Measurements from ENCODE around the gene AP1M2.
"Not testable (repeated sequence)": the region's sequence is repeated elsewhere in the genome, so short reads cannot be mapped to it uniquely, and the experiment has no call there.

AP1M2 gene

GRCh38 chr19:10552510-10553053 is 34.5 kb downstream of the AP1M2 start:
- Histone ChIP-seq H3K4me3 (ENCODE audit: low read depth, low read length) (no peak overlapping the region), H3K9me3 (ENCODE audit: control insufficient read depth, insufficient read depth, low read depth, low read length) (no peaks in the 10 kb centered on the region), H3K27ac (ENCODE audit: extremely low read depth, low read depth, low read length) (no peak overlapping the region), H3K36me3 (ENCODE audit: control insufficient read depth in 2 of 2, insufficient read depth in 1 of 2, low read length in 2 of 2) (peaks cover 24 to 87% of the 10 kb centered on the region in 2 experiments; a peak in 2 of 3 replicates), H3K4me1 (ENCODE audit: control insufficient read depth, insufficient read depth, low read length) (no peaks in the 10 kb centered on the region)
- peak; percentile 30; the same call in 1 of the 2 replicates for TF ChIP-seq ZNF664 (tag by site-specific recombination; IDR thresholded peaks at IDR 0.05)
- no peak for TF ChIP-seq TCF7L2 (IDR thresholded peaks at IDR 0.05; ENCODE audit: borderline replicate concordance, low read depth, low read length)
- TF ChIP-seq ZNF600 (tag by site-specific recombination; IDR thresholded peaks at IDR 0.05), result 0 out of 2 replicates have a peak, but pooled peaks have one; percentile 52
- TF ChIP-seq HOXA7 (CRISPR knock-in tag; IDR thresholded peaks at IDR 0.05; ENCODE audit: borderline replicate concordance), result no peak
- TF ChIP-seq ZNF621 (tag by site-specific recombination; IDR thresholded peaks at IDR 0.05), result 0 out of 2 replicates have a peak, but pooled peaks have one; percentile 66
- no peak for TF ChIP-seq ZNF843 (tag by site-specific recombination; IDR thresholded peaks at IDR 0.05)
- peak; percentile 50 for TF ChIP-seq SP2 (tag by site-specific recombination; IDR thresholded peaks at IDR 0.05)
- ChIA-PET POLR2A (interaction anchor here (0.6 to 2.2 kb wide), 12 partner anchors 9 to 283 kb away, joined by 3 to 14 read pairs (median 3); partner anchors contain the start of genes ATG4D, CDC37, CDKN2D and ICAM1), CTCF (interaction anchor here (0.6 to 4.0 kb wide), 13 partner anchors 10 to 148 kb away, joined by 3 to 16 read pairs (median 3); no protein-coding TSS in a partner anchor)

GRCh38 chr19:10551698-10552301 is 35.3 kb downstream of the AP1M2 start:
- Histone ChIP-seq H3K36me3 (ENCODE audit: control insufficient read depth in 2 of 2, insufficient read depth in 1 of 2, low read length in 2 of 2) (peaks cover 24 to 87% of the 10 kb centered on the region in 2 experiments; a peak in 2 of 3 replicates), H3K4me1 (ENCODE audit: control insufficient read depth, insufficient read depth, low read length) (no peaks in the 10 kb centered on the region), H3K9me3 (ENCODE audit: control insufficient read depth, insufficient read depth, low read depth, low read length) (no peaks in the 10 kb centered on the region), H3K27ac (ENCODE audit: extremely low read depth, low read depth, low read length) (no peak overlapping the region), H3K4me3 (ENCODE audit: low read depth, low read length) (no peak overlapping the region)
- POLR2A ChIA-PET, result interaction anchor here (0.6 to 2.2 kb wide), 10 partner anchors 8 to 281 kb away, joined by 3 to 14 read pairs (median 4); partner anchors contain the start of genes ATG4D, CDKN2D, ICAM1 and KRI1
- TF ChIP-seq ZNF580 (tag by site-specific recombination; IDR thresholded peaks at IDR 0.05) (0 out of 2 replicates have a peak, but pooled peaks have one; percentile 21), GLI2 (tag by site-specific recombination; IDR thresholded peaks at IDR 0.05; ENCODE audit: borderline replicate concordance, low read depth) (no peak), AEBP2 (tag by site-specific recombination; IDR thresholded peaks at IDR 0.05; ENCODE audit: borderline replicate concordance) (no peak), ZNF518A (tag by site-specific recombination; conservative IDR thresholded peaks at IDR 0.05; ENCODE audit: low read depth) (no peak), ZNF214 (tag by site-specific recombination; IDR thresholded peaks at IDR 0.05; ENCODE audit: borderline replicate concordance) (no peak), ZNF654 (tag by site-specific recombination; IDR thresholded peaks at IDR 0.05; ENCODE audit: low read depth) (peak; percentile 40), ZNF621 (tag by site-specific recombination; IDR thresholded peaks at IDR 0.05) (no peak), ZNF174 (tag by site-specific recombination; IDR thresholded peaks at IDR 0.05) (no peak)
- CTCF ChIA-PET, result interaction anchor here (0.5 to 4.0 kb wide), 11 partner anchors 10 to 282 kb away, joined by 3 to 16 read pairs (median 4); no protein-coding TSS in a partner anchor

GRCh38 chr19:10551006-10551405 is 36.1 kb downstream of the AP1M2 start:
- not testable (repeated sequence) for H3K9me3 ChIP-seq (ENCODE audit: control insufficient read depth, insufficient read depth, low read depth, low read length); H3K27ac ChIP-seq (ENCODE audit: extremely low read depth, low read depth, low read length); H3K4me3 ChIP-seq (ENCODE audit: low read depth, low read length); H3K4me1 ChIP-seq (ENCODE audit: control insufficient read depth, insufficient read depth, low read length)
- ChIA-PET CTCF (interaction anchor here (0.5 to 4.0 kb wide), 6 partner anchors 9 to 281 kb away, joined by 3 to 16 read pairs (median 4); no protein-coding TSS in a partner anchor), POLR2A (interaction anchor here (2.2 kb wide), 1 partner anchor 15 kb away, joined by 5 read pairs; the partner anchor contains the start of gene KRI1)
- peaks cover 17 to 86% of the 10 kb centered on the region in 2 experiments; a peak in 2 of 3 replicates for H3K36me3 ChIP-seq (ENCODE audit: control insufficient read depth in 2 of 2, insufficient read depth in 1 of 2, low read length in 2 of 2)
